IPS-15b (cell line): ENCODE measurements around the gene TMEM147.

ENCODE experiments used
- H3K27me3 ChIP-seq: one replicate; pipeline ENCODE4 v1.6.1; 2013; ENCODE audit warnings: low read length; ENCODE audit not compliant: control insufficient read depth, insufficient read depth
- H3K36me3 ChIP-seq: one replicate; pipeline ENCODE4 v1.6.1; 2013; ENCODE audit warnings: low read length; ENCODE audit not compliant: control insufficient read depth, insufficient read depth
- H3K4me1 ChIP-seq: one replicate; pipeline ENCODE4 v1.6.1; 2013; ENCODE audit warnings: mild to moderate bottlenecking, low read length; ENCODE audit not compliant: control insufficient read depth, insufficient read depth
- H3K4me3 ChIP-seq: one replicate; pipeline ENCODE4 v1.5.1; 2013; ENCODE audit warnings: low read depth, low read length
- H3K9ac ChIP-seq: one replicate; pipeline ENCODE4 v1.6.1; 2013; ENCODE audit warnings: low read depth, mild to moderate bottlenecking, low read length
- H3K9me3 ChIP-seq: one replicate; pipeline ENCODE4 v1.6.1; 2013; ENCODE audit warnings: mild to moderate bottlenecking, low read length; ENCODE audit not compliant: control insufficient read depth, insufficient read depth

Gene TMEM147

DNA sequence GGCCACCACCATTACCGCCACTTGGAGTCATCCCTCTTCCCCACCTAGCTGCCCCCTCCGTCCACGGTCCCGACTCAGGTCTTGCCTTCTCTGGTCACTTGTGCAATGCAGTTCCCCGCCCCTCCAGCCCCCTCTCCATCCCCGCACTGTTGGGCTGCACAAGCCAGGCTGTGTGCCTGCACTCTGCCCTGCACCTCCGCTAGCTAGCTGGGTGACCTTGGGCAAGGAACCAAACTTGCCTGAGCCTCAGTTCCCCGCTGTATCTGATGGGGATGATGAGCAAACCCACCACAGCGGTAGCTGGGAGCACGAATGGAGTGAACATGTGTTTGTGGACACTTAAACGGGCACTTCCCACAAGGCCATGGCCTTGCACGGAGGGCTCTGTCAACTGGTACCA is 5.6 kb upstream of the TMEM147 start:
- Histone ChIP-seq H3K4me1 (peaks cover 12% of the 10 kb centered on the region), H3K4me3 (no peak overlapping the region)

DNA sequence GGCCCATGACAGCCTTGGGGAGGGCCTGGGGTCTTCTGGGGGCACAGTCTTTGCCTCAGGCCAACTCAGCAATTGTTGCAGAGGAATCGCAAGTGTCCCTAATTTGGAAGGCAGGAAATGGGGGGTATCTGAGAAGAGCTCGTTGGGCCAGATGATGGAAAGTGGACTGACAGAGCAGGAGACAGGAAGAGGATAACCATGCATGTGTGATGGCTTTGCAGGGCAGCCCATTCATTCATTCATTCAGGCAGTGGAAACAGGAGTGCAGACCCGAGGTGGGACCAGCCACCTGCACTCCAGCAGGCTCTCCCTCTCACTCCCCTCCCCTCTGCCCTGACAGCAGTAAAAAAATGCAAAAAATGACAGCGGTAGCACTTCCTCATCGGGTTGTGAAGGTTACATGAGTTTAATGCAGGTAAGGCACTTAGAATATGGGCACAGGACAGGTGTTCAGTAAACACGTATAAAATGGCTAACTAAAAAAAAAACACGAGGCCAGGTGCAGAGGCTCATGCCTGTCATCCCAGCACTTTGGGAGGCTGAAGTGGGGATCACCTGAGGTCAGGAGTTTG is 5.0 kb upstream of the TMEM147 start:
- Histone ChIP-seq H3K4me3 (no peak overlapping the region), H3K9me3 (no peaks in the 10 kb centered on the region), H3K9ac (no peak overlapping the region), H3K36me3 (peaks cover 14% of the 10 kb centered on the region), H3K27me3 (no peaks in the 10 kb centered on the region), H3K4me1 (peaks cover 10% of the 10 kb centered on the region)

More for the DNA sequence above, 5.6 kb upstream of the TMEM147 start:
- H3K9ac ChIP-seq: no peak overlapping the region
- H3K27me3 ChIP-seq: no peaks in the 10 kb centered on the region
- no peaks in the 10 kb centered on the region for H3K9me3 ChIP-seq
- peaks cover 14% of the 10 kb centered on the region for H3K36me3 ChIP-seq

DNA sequence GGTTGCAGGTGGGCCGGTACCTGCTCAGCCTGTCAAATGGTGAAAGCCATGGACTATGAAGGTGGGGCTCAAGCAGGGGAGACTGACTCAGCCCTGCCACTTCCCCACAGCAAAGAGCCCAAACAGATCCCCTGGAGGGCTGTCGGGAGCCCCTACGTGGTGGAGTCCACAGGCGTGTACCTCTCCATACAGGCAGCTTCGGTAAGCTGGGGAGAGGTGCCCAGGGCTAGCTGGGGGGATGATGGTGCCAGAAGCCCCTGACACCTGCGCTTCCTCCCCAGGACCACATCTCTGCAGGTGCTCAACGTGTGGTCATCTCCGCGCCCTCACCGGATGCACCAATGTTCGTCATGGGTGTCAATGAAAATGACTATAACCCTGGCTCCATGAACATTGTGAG is 3.2 kb upstream of the TMEM147 start:
- no peak overlapping the region for H3K4me3 ChIP-seq
- no peaks in the 10 kb centered on the region for H3K27me3 ChIP-seq
- no peak overlapping the region for H3K9ac ChIP-seq
- peaks cover 19% of the 10 kb centered on the region for H3K36me3 ChIP-seq
- H3K4me1 ChIP-seq: peaks cover 13% of the 10 kb centered on the region
- H3K9me3 ChIP-seq: no peaks in the 10 kb centered on the region

DNA sequence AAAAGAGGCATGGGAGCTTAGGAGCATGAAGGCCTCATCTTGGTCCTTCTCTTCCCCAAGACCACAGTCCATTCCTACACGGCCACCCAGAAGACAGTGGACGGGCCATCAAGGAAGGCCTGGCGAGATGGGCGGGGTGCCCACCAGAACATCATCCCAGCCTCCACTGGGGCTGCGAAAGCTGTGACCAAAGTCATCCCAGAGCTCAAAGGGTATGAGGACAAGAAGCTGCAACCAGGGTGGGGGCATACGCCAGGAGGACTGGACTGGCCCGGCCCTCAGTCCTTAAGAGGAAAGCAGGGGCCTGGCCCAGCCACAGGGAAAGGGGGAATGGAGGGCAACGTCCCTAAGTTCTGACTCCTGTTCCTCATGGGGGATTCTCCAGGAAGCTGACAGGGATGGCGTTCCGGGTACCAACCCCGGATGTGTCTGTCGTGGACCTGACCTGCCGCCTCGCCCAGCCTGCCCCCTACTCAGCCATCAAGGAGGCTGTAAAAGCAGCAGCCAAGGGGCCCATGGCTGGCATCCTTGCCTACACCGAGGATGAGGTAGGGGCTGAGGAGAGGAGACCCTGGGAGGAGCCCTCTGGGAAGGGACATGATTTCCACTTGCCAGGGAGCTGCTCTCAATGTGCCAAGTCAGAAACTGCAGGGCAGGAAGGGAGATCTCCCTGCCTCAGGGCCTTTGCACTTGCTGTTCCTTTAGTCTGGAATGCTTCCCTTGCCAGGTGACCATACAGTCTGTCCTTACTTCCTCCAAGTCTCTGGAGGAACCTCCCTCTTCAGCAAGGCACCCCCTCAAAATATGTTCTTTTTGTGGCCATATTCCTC is 1.9 kb upstream of the TMEM147 start:
- peaks cover 13% of the 10 kb centered on the region for H3K4me1 ChIP-seq
- no peaks in the 10 kb centered on the region for H3K27me3 ChIP-seq
- no peak overlapping the region for H3K9ac ChIP-seq
- no peaks in the 10 kb centered on the region for H3K9me3 ChIP-seq
- peaks cover 26% of the 10 kb centered on the region for H3K36me3 ChIP-seq
- no peak overlapping the region for H3K4me3 ChIP-seq

DNA sequence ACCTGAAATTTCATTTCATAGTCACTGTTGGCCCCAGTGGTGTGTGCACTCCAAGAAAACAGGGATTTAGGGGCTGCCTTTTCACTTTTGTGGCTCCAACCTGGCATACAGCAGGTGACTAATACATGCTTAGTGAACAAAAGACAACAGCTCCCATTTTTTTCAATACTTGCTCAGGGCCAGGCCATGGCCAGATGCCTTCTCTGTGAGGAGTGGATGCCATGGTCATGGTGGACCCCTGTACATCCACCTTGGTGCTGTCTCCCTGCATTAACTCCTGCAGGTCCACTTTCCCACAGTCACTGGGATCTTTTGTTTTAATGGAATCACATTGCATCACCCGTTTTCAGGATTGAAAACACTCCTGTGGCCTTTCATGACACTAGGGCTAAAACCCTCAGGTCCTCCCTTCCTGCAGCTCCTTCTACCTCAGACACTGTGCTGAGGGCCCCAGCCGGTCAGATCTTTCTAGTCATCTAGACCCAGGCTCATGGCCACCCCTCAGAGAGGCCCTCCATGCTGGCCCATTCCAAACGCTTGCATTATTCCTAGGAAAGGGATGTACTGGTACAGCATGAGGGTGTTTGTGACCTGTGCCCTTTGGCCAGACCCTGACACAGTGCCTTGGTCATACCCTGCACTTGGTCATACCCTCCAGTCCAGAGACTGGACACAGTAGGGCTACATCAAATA is 1.2 kb upstream of the TMEM147 start:
- peaks cover 26% of the 10 kb centered on the region for H3K36me3 ChIP-seq
- peaks cover 13% of the 10 kb centered on the region for H3K4me1 ChIP-seq
- peak overlapping the region; percentile 93 for H3K4me3 ChIP-seq
- no peaks in the 10 kb centered on the region for H3K27me3 ChIP-seq
- peak overlapping the region; percentile 91 for H3K9ac ChIP-seq
- no peaks in the 10 kb centered on the region for H3K9me3 ChIP-seq

DNA sequence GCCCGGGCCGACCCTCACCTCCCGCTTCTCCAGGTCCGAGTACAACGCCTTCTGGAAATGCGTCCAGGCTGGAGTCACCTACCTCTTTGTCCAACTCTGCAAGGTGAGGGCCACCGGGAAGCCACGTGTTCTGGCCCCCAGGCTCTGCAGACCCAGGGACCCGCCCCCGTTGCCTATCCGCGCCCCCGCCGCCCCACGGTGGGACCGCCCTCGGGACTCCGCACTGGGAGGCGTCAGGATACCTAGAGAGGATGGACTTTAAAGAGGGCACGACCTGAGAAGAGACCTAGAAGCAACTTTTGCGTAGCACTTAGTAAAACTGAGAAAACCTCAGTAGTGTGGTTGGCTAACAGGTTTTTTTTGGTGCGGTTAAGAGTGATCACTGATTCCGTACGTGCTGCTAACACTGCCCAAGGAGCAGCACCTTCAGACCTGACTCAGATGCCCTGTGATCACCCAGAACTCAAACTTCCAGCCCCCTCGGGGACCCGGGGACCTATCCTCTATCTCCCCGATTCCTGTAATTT is 492 bp downstream of the TMEM147 start:
- Histone ChIP-seq H3K4me1 (peaks cover 8% of the 10 kb centered on the region), H3K4me3 (peak overlapping the region; percentile 93), H3K27me3 (no peaks in the 10 kb centered on the region), H3K9me3 (no peaks in the 10 kb centered on the region), H3K9ac (peak overlapping the region; percentile 85), H3K36me3 (peaks cover 31% of the 10 kb centered on the region)

DNA sequence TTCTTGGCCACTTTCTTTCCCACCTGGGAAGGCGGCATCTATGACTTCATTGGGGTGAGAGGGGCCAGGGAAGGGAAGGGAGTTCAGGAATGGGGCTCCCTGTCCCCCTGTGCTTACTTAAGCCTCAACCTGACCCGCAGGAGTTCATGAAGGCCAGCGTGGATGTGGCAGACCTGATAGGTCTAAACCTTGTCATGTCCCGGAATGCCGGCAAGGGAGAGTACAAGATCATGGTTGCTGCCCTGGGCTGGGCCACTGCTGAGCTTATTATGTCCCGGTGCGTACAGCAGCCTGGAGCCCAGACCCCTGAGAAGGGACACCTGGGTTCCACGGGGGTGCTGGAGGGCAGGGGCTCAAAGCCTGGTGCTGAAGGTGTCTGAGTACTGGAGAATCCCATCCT is 1.1 kb downstream of the TMEM147 start:
- no peaks in the 10 kb centered on the region for H3K27me3 ChIP-seq
- no peaks in the 10 kb centered on the region for H3K9me3 ChIP-seq
- H3K4me1 ChIP-seq: peaks cover 8% of the 10 kb centered on the region
- peak overlapping the region; percentile 93 for H3K4me3 ChIP-seq
- H3K9ac ChIP-seq: peak overlapping the region; percentile 37
- peaks cover 32% of the 10 kb centered on the region for H3K36me3 ChIP-seq

DNA sequence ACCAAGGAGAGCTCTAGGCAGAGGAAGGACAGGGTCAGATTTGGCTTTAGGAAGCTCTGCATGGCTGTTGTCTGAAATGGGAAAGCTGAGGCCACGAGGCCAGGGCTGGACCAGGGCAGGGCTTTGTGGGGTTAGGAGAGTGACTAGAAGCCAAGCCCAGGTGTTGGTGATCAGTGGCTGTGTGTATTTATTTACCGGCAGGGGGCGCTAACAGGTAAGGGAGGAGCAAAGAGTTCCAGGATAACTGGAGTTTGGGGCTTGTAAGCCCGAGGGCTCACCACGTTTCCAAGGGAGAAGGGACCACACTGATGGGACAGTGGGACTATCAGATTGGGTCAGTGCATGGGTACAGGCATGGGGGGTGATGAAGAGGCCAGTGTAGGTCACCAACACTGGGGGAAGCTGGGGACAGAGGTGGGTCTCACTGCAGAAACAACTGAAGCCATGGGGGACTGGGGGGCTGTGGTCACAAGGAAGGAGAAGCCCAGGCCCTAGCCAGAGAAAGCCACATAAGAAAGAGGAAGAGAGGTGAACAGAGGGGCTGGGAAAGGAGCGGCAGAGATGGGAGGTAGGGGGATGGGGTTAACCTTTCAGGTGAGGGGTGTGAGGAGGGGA is 3.9 kb downstream of the TMEM147 start:
- no peaks in the 10 kb centered on the region for H3K9me3 ChIP-seq
- peaks cover 7% of the 10 kb centered on the region for H3K4me1 ChIP-seq
- H3K27me3 ChIP-seq: no peaks in the 10 kb centered on the region
- no peak overlapping the region for H3K9ac ChIP-seq
- peaks cover 20% of the 10 kb centered on the region for H3K36me3 ChIP-seq
- H3K4me3 ChIP-seq: no peak overlapping the region

DNA sequence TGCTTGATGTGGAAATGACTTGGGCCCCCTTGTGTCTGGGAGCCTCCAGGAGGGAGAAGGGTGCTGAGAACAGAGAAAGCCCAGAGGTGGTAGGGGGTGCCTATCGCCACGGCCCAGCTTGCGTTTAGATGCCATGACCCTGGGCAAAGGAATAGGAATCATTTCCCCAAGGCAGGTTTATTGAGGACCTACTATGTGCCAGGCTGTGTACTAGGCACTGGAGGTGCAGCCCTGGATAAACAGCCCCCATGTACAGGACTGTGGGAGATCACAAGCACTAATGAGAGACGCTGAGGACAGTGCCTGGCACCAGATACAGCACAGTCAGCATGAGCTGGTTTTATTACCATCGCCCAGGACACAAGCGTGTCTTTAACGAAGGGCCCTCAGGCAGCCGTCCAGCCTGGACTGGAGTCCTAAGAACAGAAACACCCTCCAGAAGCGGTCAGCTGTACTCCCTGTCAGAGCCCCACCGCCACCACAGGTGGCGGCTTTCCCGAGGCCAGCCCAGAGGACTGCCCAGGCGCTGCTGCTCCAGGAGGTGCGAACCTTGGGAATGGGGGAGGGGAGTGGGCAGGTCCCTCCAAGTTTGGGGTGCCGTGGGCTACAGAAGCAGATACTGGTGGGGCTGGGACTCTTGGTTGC is 4.6 kb downstream of the TMEM147 start:
- no peaks in the 10 kb centered on the region for H3K27me3 ChIP-seq
- H3K36me3 ChIP-seq: peaks cover 20% of the 10 kb centered on the region

DNA sequence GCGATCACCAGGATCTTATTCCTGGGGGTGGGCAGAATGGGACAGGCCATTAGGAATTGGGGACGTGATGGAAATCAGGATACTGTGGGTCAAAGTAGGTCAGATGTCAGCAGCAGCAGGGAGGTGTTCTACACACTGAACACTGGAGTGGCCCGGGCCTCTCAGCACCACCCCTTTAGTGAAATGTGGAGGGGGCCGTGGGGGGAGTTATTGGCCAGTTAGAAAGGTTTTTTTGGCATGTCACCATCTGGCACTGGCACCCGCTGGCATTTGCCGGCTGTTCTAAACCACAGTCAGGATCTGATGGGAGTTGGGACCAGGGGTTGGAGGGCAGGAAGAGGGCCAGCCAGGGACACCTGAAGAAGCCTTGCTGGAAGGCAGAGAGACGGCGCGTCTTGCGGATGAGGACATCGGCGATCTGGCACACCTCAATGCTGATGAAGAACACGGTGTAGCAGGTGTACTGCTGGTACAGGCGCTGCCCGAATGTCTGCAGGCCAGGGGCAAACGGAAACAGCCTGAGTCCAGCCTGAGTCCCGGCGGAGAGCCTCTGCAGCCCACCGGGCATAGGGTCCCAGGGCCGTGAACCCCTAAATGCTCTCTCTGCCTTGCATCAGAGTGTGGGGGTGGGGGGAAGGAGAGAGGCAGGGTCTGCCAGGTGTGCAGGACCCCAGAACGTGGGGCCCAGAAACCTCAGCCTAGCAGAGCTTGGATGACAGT is 5.8 kb downstream of the TMEM147 start:
- peaks cover 1% of the 10 kb centered on the region for H3K4me1 ChIP-seq

More for the DNA sequence above, 4.6 kb downstream of the TMEM147 start:
- H3K4me1 ChIP-seq: peaks cover 3% of the 10 kb centered on the region
- no peak overlapping the region for H3K4me3 ChIP-seq
- H3K9ac ChIP-seq: no peak overlapping the region
- H3K9me3 ChIP-seq: no peaks in the 10 kb centered on the region

More for the DNA sequence above, 5.8 kb downstream of the TMEM147 start:
- Histone ChIP-seq H3K9ac (no peak overlapping the region), H3K9me3 (no peaks in the 10 kb centered on the region), H3K36me3 (peaks cover 20% of the 10 kb centered on the region), H3K4me3 (no peak overlapping the region), H3K27me3 (peaks cover 6% of the 10 kb centered on the region)
